Natural killer cell (primary cell): ENCODE results near the gene CUEDC1. TPM values are rescaled to one million over a fixed set of nuclear protein-coding genes. Genes with fewer than 3 reads are reported as not detected.

Experiments
- ATAC-seq, 3 donors: fragments of 150-1000 bp in 2 of 3; fragments of 200-7000 bp in 1 of 3; cut with Tn5 transposase; 1 replicate in 1 of 3; 2 replicates in 2 of 3; pipeline ENCODE4 v1.10.0; 2021; ENCODE audit warnings: mild to moderate bottlenecking in 2 of 3, moderate library complexity in 2 of 3
- DNase-seq, 2 donors: peaks; one replicate each; pipeline versions ENCODE4 v3.0.0 to v3.0.0-alpha.2; 2013 to 2021; ENCODE audit warnings: mixed read lengths in 1 of 2
- H3K27ac ChIP-seq: one replicate; pipeline ENCODE4 v1.5.1; 2013; ENCODE audit warnings: mild to moderate bottlenecking, low read length
- H3K27me3 ChIP-seq: one replicate; pipeline ENCODE4 v1.6.1; 2013; ENCODE audit warnings: low read length; ENCODE audit not compliant: control insufficient read depth, insufficient read depth
- H3K36me3 ChIP-seq: one replicate; pipeline ENCODE4 v1.6.1; 2013; ENCODE audit warnings: low read length; ENCODE audit not compliant: control insufficient read depth, insufficient read depth
- H3K4me1 ChIP-seq: one replicate; pipeline ENCODE4 v1.6.1; 2013; ENCODE audit warnings: low read length; ENCODE audit not compliant: control insufficient read depth, insufficient read depth
- H3K4me3 ChIP-seq: one replicate; pipeline ENCODE4 v1.5.1; 2013; ENCODE audit warnings: low read length
- H3K9me3 ChIP-seq: one replicate; pipeline ENCODE4 v1.6.1; 2013; ENCODE audit warnings: low read length; ENCODE audit not compliant: control insufficient read depth, insufficient read depth
- H3K27ac Mint-ChIP-seq, 2 donors: one replicate each; pipeline ENCODE4 v1.8.0; 2022; ENCODE audit warnings: mild to moderate bottlenecking in 2 of 2, mixed read lengths in 2 of 2, moderate library complexity in 1 of 2
- H3K27me3 Mint-ChIP-seq, 2 donors: one replicate each; pipeline ENCODE4 v1.8.0; 2022; ENCODE audit warnings: low read depth in 2 of 2, mixed read lengths in 2 of 2
- H3K36me3 Mint-ChIP-seq: one replicate; pipeline ENCODE4 v1.8.0; 2022; ENCODE audit warnings: mixed read lengths
- H3K4me1 Mint-ChIP-seq, 2 donors: one replicate each; pipeline ENCODE4 v1.8.0; 2022; ENCODE audit warnings: mixed read lengths in 2 of 2
- H3K4me3 Mint-ChIP-seq: one replicate; pipeline ENCODE4 v1.8.0; 2022; ENCODE audit warnings: mild to moderate bottlenecking, moderate library complexity, mixed read lengths
- H3K9me3 Mint-ChIP-seq, 2 donors: one replicate each; pipeline ENCODE4 v1.8.0; 2022; ENCODE audit warnings: mixed read lengths in 2 of 2
- WGBS: methylation state at CpG from one replicate; pipeline ENCODE4 v1.1.7; 2013; ENCODE audit warnings: missing lambda C conversion rate; ENCODE audit not compliant: insufficient coverage; 5-methylcytosine and 5-hydroxymethylcytosine counted together
- intact Hi-C: fragments of 100-400 bp; cut with micrococcal nuclease; formaldehyde crosslinking; loops from one replicate; pipeline ENCODE4 v1.14.2; 2022
- total RNA-seq, 4 donors: library from RNA; stranded (reverse); fragments of 120-200 nt in 1 of 4; gene quantifications; one replicate each; pipeline versions ENCODE4 v1.2.3 to v1.2.4, GENCODE V29; 2013 to 2022
- TF ChIP-seq, protein P1 (sequence below): fragments of 200-600 bp; IDR thresholded peaks from one replicate; pipeline ENCODE4 v1.8.0; 2022; ENCODE audit warnings: antibody characterized with exemption

CUEDC1 gene
- total RNA-seq, 3 donors from 2014 or later (not counting 1 experiment from before 2014, with no cell fraction given), result 1.5 to 3.7 (median 2.6) TPM

DNA sequence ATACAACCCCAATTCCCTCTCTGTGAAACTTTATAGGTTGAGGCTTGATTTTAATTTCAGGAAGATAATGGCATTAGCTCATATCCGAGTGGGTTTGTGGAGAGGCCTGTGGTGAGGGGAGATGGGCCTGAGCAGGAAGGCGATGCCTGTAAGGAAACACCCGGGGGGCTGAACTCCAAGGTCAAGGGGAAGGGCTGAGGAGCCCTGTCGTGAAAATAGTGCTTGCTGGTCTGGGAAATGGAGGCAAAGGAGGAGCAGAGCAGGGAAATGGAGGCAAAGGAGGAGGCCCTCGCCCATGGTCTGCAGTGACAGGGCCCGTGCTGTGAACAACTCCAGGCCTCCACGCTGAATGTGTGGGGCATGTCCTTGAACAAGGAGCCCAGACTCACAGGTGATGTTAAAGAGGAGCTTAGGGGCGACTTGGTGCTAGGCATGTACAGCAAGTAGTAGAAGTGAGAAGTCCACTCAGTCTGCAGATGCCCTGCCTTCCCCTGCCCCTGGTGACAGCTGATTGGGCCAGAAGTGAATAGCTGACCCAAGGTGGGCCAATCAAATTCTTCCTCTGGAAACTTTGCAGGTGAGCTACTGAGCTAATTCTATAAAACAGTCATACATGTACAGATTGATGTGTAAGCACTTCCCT is 143.5 kb downstream of the CUEDC1 start:
- H3K4me3 Mint-ChIP-seq, result no peak overlapping the region
- 33% methylated on average over 8 of the region's 8 CpGs for whole genome bisulfite sequencing

More for the DNA sequence above, 143.5 kb downstream of the CUEDC1 start:
- peaks cover 0 to 5% of the 10 kb centered on the region in 2 donors for H3K4me1 Mint-ChIP-seq
- ATAC-seq, result no peak
- H3K36me3 Mint-ChIP-seq, result no peaks in the 10 kb centered on the region
- no peaks in the 10 kb centered on the region for H3K9me3 Mint-ChIP-seq
- Histone ChIP-seq H3K36me3 (no peaks in the 10 kb centered on the region), H3K27ac (no peak overlapping the region), H3K27me3 (peaks cover 3% of the 10 kb centered on the region), H3K9me3 (no peaks in the 10 kb centered on the region), H3K4me1 (peaks cover 9% of the 10 kb centered on the region), H3K4me3 (no peak overlapping the region)
- TF ChIP-seq, protein P1, sequence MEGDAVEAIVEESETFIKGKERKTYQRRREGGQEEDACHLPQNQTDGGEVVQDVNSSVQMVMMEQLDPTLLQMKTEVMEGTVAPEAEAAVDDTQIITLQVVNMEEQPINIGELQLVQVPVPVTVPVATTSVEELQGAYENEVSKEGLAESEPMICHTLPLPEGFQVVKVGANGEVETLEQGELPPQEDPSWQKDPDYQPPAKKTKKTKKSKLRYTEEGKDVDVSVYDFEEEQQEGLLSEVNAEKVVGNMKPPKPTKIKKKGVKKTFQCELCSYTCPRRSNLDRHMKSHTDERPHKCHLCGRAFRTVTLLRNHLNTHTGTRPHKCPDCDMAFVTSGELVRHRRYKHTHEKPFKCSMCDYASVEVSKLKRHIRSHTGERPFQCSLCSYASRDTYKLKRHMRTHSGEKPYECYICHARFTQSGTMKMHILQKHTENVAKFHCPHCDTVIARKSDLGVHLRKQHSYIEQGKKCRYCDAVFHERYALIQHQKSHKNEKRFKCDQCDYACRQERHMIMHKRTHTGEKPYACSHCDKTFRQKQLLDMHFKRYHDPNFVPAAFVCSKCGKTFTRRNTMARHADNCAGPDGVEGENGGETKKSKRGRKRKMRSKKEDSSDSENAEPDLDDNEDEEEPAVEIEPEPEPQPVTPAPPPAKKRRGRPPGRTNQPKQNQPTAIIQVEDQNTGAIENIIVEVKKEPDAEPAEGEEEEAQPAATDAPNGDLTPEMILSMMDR, result no peak
- no peak overlapping the region for H3K27ac Mint-ChIP-seq
- peaks cover 42 to 58% of the 10 kb centered on the region in 2 donors for H3K27me3 Mint-ChIP-seq
- no peak for DNase-seq
- intact Hi-C loops, result no loop called here

Other genes starting within 250 kb of the CUEDC1 start
- gene CCDC182, start 210.1 kb downstream of the CUEDC1 start, total RNA-seq, result not detected
- gene MRPS23, start 105.4 kb downstream of the CUEDC1 start, total RNA-seq, result 10 to 100 TPM; 12.8 to 17.3 (median 17.2) TPM
- gene VEZF1, start 32.8 kb upstream of the CUEDC1 start, total RNA-seq, result 10 to 100 TPM; 49.8 to 64.6 (median 63.4) TPM
- gene SRSF1, start 51.8 kb upstream of the CUEDC1 start, total RNA-seq, result 100 to 1,000 TPM; 125 to 157 (median 137) TPM
- 10 to 100 TPM; 25.6 to 37.0 (median 36.1) TPM for gene DYNLL2, start 128.0 kb upstream of the CUEDC1 start, total RNA-seq
- 1 to 10 TPM; 1.0 to 1.6 (median 1.2) TPM for gene OR4D1, start 193.0 kb upstream of the CUEDC1 start, total RNA-seq
- not detected for gene OR4D2, start 211.6 kb upstream of the CUEDC1 start, total RNA-seq
- gene EPX, start 237.3 kb upstream of the CUEDC1 start, total RNA-seq, result not detected